Left ventricle myocardium superior (tissue), 1 donor: ENCODE results near the gene PLXND1. TPM values are rescaled to one million over a fixed set of nuclear protein-coding genes. Genes with fewer than 3 reads are reported as not detected.
"Not testable (repeated sequence)": the region's sequence is repeated elsewhere in the genome, so short reads cannot be mapped to it uniquely, and the experiment has no call there.

Source experiments
- ATAC-seq: fragments of 200-7000 bp; cut with Tn5 transposase; one replicate; pipeline ENCODE4 v1.9.1; 2020; ENCODE audit warnings: mild to moderate bottlenecking, moderate library complexity
- DNase-seq: peaks from one replicate; pipeline ENCODE4 v3.0.0-alpha.2; 2020
- intact Hi-C: fragments of 100-400 bp; cut with micrococcal nuclease; formaldehyde crosslinking; loops from one replicate; pipeline ENCODE4 v1.11.0; 2022
- total RNA-seq: library from RNA; stranded (reverse); fragmentation: NEBNext Ultra II Directional; extraction: Animal tissue kit (Norgen Biotek cat#: 25700); gene quantifications from one replicate; pipeline ENCODE4 v1.2.1, GENCODE V29; 2021
- donor health status: DM: no; HTN: yes; CAD: no; lungs with severe emphysema.

Gene PLXND1
- total RNA-seq, 1 donor from 2014 or later = 56.6 TPM

GRCh38 chr3:129525341-129525968 lies 81.0 kb downstream of the PLXND1 start:
- no peak for ATAC-seq
- intact Hi-C loops = no loop called here
- DNase-seq = no peak

GRCh38 chr3:129524081-129524480 lies 82.4 kb downstream of the PLXND1 start:
- intact Hi-C loops = no loop called here
- no peak for ATAC-seq
- DNase-seq = no peak

DNA sequence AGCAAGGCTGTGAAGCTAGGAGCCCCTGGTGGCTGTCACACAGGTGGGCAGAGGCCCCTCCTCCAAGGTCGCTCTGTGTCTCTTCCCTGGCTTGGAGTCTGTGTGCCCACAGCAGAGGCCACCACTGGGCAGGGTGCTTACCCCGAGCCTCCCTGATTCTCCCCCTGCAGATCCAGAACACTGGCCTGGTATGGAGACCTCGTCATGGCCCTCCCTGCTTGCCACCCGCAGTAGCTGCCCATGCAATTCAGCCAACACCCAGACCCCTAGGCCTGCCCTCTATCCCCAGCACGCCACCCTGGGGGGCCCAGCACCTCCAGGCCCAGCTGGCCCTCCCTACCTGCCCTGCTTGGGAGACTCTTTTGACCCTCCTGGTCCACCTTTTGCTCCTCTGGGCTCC lies 83.5 kb downstream of the PLXND1 start:
- DNase-seq = no peak
- intact Hi-C loops = no loop called here
- ATAC-seq = no peak

GRCh38 chr3:129521611-129522010 lies 84.9 kb downstream of the PLXND1 start:
- intact Hi-C loops = no loop called here

DNA sequence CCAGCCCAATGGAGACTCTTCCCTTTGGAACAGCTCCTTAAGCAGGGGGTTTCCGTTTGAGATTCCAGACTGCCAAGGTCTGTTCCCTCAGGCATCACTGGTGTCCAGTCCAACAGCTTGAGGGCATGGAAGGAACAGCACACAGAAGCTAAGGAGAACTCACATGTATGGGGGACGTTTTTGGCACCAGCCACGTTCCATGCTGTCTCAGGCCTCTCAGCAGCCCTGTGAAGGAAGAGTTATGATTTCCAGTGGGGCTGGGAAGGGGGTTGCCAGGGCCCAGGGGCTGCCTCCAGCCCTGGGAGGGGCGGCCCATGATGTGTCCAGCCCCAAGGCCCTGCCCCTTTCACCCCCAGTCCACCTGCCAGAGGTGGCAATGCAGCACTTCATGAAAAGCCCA lies 85.5 kb downstream of the PLXND1 start:
- intact Hi-C loops = no loop called here
- DNase-seq (no peak), ATAC-seq (no peak)

More at GRCh38 chr3:129521611-129522010, 84.9 kb downstream of the PLXND1 start:
- DNase-seq (no peak), ATAC-seq (no peak)

DNA sequence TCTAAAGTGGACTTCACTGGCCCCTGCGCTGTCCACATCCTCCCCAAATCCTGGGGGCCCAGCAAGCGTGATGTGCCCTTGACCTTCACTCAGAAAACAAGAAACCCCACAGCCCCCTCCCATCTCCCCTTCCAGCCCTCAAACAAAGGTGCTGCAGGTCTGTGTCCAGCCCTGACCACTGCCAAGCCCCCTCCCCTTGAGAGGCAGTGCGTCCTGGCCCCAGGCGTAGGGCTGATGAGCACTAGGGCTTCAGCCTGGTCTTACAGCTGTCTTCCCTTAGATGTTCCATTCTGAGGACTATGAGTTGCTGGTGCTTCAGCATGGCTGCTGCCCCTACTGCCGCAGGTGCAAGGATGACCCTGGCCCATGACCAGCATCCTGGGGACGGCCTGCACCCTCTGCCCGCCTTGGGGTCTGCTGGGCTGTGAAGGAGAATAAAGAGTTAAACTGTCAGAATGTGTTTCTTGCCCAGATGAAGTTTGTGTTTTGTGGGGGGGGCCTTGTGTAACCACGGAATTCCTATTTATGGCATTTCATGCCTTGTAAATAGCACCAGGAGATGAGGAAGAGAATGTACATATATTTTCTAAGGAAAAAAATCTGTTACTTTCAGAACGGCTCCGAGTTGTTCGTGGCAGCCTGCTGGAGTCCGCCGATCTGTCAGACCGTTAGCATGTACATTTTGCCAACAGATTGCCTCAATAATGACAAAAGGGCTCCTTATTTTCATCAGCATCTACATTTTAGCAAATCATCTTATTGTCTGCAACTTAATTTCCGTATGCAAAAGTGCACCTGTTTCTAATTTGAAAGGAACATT lies 86.4 kb downstream of the PLXND1 start:
- DNase-seq (no peak), ATAC-seq (no peak)
- intact Hi-C loops = no loop called here

DNA sequence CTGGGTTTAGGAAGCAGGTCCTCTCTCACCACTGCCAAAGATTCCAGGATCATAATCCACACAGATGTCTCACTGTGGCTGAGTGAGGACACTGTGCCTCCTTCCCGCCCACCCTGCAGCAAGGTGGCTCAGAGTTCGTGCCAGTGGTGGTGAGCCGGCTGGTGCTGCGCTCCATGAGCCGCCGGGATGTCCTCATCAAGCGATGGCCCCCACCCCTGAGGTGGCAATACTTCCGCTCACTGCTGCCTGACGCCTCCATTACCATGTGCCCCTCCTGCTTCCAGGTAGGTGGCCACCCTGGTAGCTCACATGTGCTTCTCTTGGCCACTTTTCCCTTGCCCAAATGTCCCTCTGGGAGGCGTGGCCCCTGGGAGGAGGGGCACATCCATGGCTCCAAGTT lies 87.0 kb downstream of the PLXND1 start:
- ATAC-seq (no peak), DNase-seq (no peak)
- intact Hi-C loops = no loop called here

- ATAC-seq (no peak), DNase-seq (no peak)
- intact Hi-C loops = no loop called here
These were observed 87.9 kb downstream of the PLXND1 start for GRCh38 chr3:129518581-129518980.

GRCh38 chr3:129518038-129518561 lies 88.4 kb downstream of the PLXND1 start:
- intact Hi-C loops = no loop called here
- ATAC-seq = no peak
- no peak for DNase-seq

GRCh38 chr3:129517516-129517915 lies 89.0 kb downstream of the PLXND1 start:
- no peak for DNase-seq
- intact Hi-C loops = no loop called here
- no peak for ATAC-seq

- ATAC-seq, DNase-seq, intact Hi-C loops: not testable (repeated sequence)
These were observed 90.5 kb downstream of the PLXND1 start for GRCh38 chr3:129515821-129516432.

GRCh38 chr3:129515108-129515820 lies 91.2 kb downstream of the PLXND1 start:
- not testable (repeated sequence) for DNase-seq, ATAC-seq

DNA sequence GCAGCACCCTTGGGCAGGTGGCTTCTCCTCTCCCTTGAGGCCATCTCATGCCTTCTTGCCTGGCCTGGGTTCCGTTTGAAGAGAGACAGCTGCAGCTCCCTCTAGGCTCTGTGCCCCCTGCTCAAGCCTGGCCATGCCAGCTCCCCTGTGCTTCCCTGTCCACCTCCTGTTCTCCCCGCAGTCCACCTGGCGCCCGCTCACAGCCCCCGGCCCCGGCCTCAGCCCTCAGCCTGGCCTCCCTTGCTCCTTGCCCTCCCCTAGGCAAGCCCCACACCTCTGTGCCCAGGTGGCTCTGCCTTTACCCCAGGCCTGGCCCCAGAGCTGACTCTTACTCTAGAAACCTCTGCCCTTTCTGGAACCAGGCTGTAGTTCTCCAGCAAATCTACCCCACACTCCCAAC lies 91.9 kb downstream of the PLXND1 start:
- ATAC-seq (no peak), DNase-seq (no peak)
- intact Hi-C loops = no loop called here

More at GRCh38 chr3:129515108-129515820, 91.2 kb downstream of the PLXND1 start:
- intact Hi-C loops = not testable (repeated sequence)

DNA sequence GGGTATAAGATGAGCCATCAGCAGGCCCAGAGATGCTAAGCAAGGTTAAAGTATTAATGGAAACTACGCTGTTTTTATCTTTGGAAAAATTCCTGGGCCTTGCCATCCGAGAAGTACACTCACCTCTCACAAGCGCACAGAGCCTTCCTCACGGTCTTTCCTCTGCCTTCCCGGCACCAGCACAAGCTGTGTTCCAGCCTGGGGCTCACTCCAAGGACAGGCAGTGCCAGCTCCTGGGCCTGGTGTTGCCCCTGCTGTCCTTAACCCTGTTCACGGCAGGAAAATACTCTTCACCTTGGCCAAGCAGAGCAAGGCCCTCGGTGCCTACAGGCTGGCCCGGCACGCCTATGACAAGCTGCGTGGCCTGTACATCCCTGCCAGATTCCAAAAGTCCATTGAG lies 92.4 kb downstream of the PLXND1 start:
- DNase-seq (no peak), ATAC-seq (peak; percentile 78)
- intact Hi-C loops = no loop called here

DNA sequence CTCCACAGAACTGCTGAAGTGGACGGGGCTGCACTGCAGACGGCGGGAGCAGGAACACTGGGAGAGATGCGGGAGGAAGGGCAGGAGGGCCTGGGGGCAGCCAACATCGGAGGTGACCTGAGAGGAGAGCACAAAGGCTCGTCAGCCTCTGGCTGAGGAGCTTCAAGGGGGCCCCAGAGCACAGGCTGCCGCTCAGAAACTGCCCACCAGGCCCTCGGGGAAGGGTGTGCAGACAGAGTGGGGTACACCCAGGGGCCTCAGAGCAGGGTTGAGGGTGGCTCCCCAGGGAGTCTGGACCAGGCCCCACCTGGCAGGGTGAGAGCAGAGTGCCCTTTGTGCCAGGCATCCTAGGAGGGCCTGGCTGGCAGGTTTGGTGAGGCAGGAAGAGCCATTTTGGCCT lies 92.8 kb downstream of the PLXND1 start:
- no peak for ATAC-seq
- no peak for DNase-seq
- intact Hi-C loops = no loop called here

- DNase-seq (no peak), ATAC-seq (no peak)
- intact Hi-C loops = no loop called here
These were observed 93.9 kb downstream of the PLXND1 start for GRCh38 chr3:129512595-129512994.

- DNase-seq = peak; percentile 70
- intact Hi-C loops = no loop called here
- peak; percentile 74 for ATAC-seq
These were observed 99.2 kb downstream of the PLXND1 start for GRCh38 chr3:129507181-129507831.

- intact Hi-C loops = no loop called here
- ATAC-seq (no peak), DNase-seq (no peak)
These were observed 100.2 kb downstream of the PLXND1 start for GRCh38 chr3:129506231-129506742.

GRCh38 chr3:129505341-129505740 lies 101.1 kb downstream of the PLXND1 start:
- ATAC-seq = no peak
- DNase-seq = no peak
- intact Hi-C loops = no loop called here
